HCT116 (cell line): ENCODE results near the gene LRRK1. TPM values are rescaled to one million over a fixed set of nuclear protein-coding genes. Genes with fewer than 3 reads are reported as not detected.

Experiments
- ATAC-seq: fragments of 200-7000 bp; cut with Tn5 transposase; 2 replicates; pipeline ENCODE4 v1.9.1; 2020; ENCODE audit warnings: mild to moderate bottlenecking, moderate library complexity
- BruUV-seq: library from RNA; stranded (reverse); fragments of 400-500 nt; replicated peaks from 2 replicates; lab custom pipeline; 2021; lab: Mats Ljungman, UMichigan
- CTCF ChIA-PET: fragments of 300-600 bp; sonication (Branson Sonifier 250); formaldehyde crosslinking; loops from one replicate; lab custom pipeline; 2021; ENCODE audit warnings: antibody characterized with exemption; lab: Charles Lee
- POLR2A ChIA-PET: fragments of 300-600, 350-600 bp; sonication (Branson Sonifier 250); formaldehyde crosslinking; loops from one replicate; lab custom pipeline; 2021; ENCODE audit warnings: antibody characterized with exemption; lab: Charles Lee
- RAD21 ChIA-PET, 2 experiments: fragments of 300-600 bp; sonication (Branson Sonifier 250); formaldehyde crosslinking; loops; one replicate each; lab custom pipeline; 2023; ENCODE audit warnings: low total read pairs in 2 of 2; ENCODE audit not compliant: uncharacterized antibody in 2 of 2, unreplicated experiment in 2 of 2, low non-redundant PET in 1 of 2; lab: Charles Lee
- DNase-seq: peaks from one replicate; pipeline ENCODE4 v3.0.0-alpha.2; 2010; ENCODE audit warnings: low read depth, low spot score
- H2AFZ ChIP-seq: fragments of 200-600 bp; shearing (Covaris generic), sonication (generic); 2 replicates; pipeline ENCODE4 v1.6.1; 2017; ENCODE audit warnings: low read depth, mixed run types, mixed read lengths, antibody characterized with exemption, low read length; ENCODE audit not compliant: poor library complexity, severe bottlenecking
- H3K27ac ChIP-seq: 2 replicates; pipeline ENCODE4 v1.5.1; 2012; ENCODE audit warnings: low read depth, low read length
- H3K27me3 ChIP-seq: fragments of 200-600 bp; sonication (generic); 2 replicates; pipeline ENCODE4 v1.6.1; 2016; ENCODE audit warnings: mixed run types, low read length, mixed read lengths; ENCODE audit not compliant: insufficient read depth
- H3K36me3 ChIP-seq, 2 experiments: fragments of 200-500 bp in 1 of 2; fragments of 200-600 bp in 1 of 2; sonication (Bioruptor generic) in 1 of 2; sonication (generic) in 1 of 2; 2 replicates each; pipeline versions ENCODE4 v1.5.1 to v1.6.1; 2014 to 2016; ENCODE audit warnings: low read length in 2 of 2, inconsistent platforms in 1 of 2, mixed read lengths in 1 of 2, mixed run types in 1 of 2; ENCODE audit not compliant: insufficient read depth in 2 of 2, control insufficient read depth in 1 of 2
- H3K4me1 ChIP-seq, 2 experiments: fragments of 200-600 bp in 1 of 2; sonication (generic) in 1 of 2; 2 replicates each; pipeline versions ENCODE4 v1.5.1 to v1.6.1; 2012 to 2017; ENCODE audit warnings: low read length in 2 of 2, inconsistent platforms in 1 of 2, mild to moderate bottlenecking in 1 of 2, mixed read lengths in 1 of 2, mixed run types in 1 of 2, moderate library complexity in 1 of 2; ENCODE audit not compliant: insufficient read depth in 2 of 2, control insufficient read depth in 1 of 2
- H3K4me2 ChIP-seq: fragments of 200-600 bp; sonication (generic); 2 replicates; pipeline ENCODE4 v1.6.1; 2017; ENCODE audit warnings: mixed run types, low read length, mixed read lengths
- H3K4me3 ChIP-seq, 2 experiments: fragments of 200-600 bp in 1 of 2; sonication (generic) in 1 of 2; replicated peaks in 1 of 2; 2 replicates each; pipeline ENCODE4 v1.5.1; 2011 to 2016; ENCODE audit warnings: low read length in 2 of 2, control low read depth in 1 of 2, low read depth in 1 of 2, mild to moderate bottlenecking in 1 of 2, mixed read lengths in 1 of 2, mixed run types in 1 of 2
- H3K79me2 ChIP-seq: fragments of 200-600 bp; sonication (generic); 2 replicates; pipeline ENCODE4 v1.6.1; 2017; ENCODE audit warnings: mild to moderate bottlenecking, mixed run types, low read length, moderate library complexity, mixed read lengths; ENCODE audit not compliant: insufficient read depth
- H3K9ac ChIP-seq: fragments of 200-600 bp; sonication (generic); 2 replicates; pipeline ENCODE4 v1.6.1; 2016; ENCODE audit warnings: low read length, mixed read lengths
- H3K9me2 ChIP-seq: fragments of 200-600 bp; sonication (generic), shearing (Covaris generic); 2 replicates; pipeline ENCODE4 v1.6.1; 2017; ENCODE audit warnings: mixed run types, mild to moderate bottlenecking, moderate library complexity; ENCODE audit not compliant: insufficient read depth
- H3K9me3 ChIP-seq, 2 experiments: fragments of 200-500 bp in 1 of 2; fragments of 200-600 bp in 1 of 2; sonication (Bioruptor generic) in 1 of 2; sonication (generic) in 1 of 2; 2 replicates each; pipeline ENCODE4 v1.6.1; 2014 to 2017; ENCODE audit warnings: low read length in 2 of 2, mixed read lengths in 2 of 2, inconsistent platforms in 1 of 2, low read depth in 1 of 2, mild to moderate bottlenecking in 1 of 2, mixed run types in 1 of 2, moderate library complexity in 1 of 2; ENCODE audit not compliant: control insufficient read depth in 1 of 2, insufficient read depth in 1 of 2
- H4K20me1 ChIP-seq: fragments of 200-600 bp; sonication (generic), shearing (Covaris generic); 2 replicates; pipeline ENCODE4 v1.6.1; 2017; ENCODE audit warnings: mixed run types, mild to moderate bottlenecking, moderate library complexity; ENCODE audit not compliant: insufficient read depth
- CBX3 ChIP-seq: IDR thresholded peaks from 2 replicates; pipeline ENCODE4 v1.6.1; 2012; ENCODE audit warnings: low read depth
- CEBPB ChIP-seq: IDR thresholded peaks from 2 replicates; pipeline ENCODE4 v1.6.1; 2012; ENCODE audit warnings: low read depth
- CTCF ChIP-seq, 3 experiments: fragments of 200-600 bp in 1 of 3; sonication (generic) in 1 of 3; IDR thresholded peaks in 2 of 3; conservative IDR thresholded peaks in 1 of 3; 2 replicates each; pipeline ENCODE4 v1.5.1; 2012 to 2017; ENCODE audit warnings: low read depth in 2 of 3, low read length in 2 of 3, antibody characterized with exemption in 1 of 3, borderline replicate concordance in 1 of 3, control low read depth in 1 of 3, mild to moderate bottlenecking in 1 of 3, mixed read lengths in 1 of 3, mixed run types in 1 of 3, moderate library complexity in 1 of 3; ENCODE audit not compliant: insufficient read depth in 1 of 3
- EGR1 ChIP-seq: IDR thresholded peaks from 2 replicates; pipeline ENCODE4 v1.6.1; 2012; ENCODE audit warnings: low read depth
- ELF1 ChIP-seq: IDR thresholded peaks from 2 replicates; pipeline ENCODE4 v1.6.1; 2012; ENCODE audit warnings: low read depth, borderline replicate concordance
- EZH2phosphoT487 ChIP-seq: fragments of 200-600 bp; IDR thresholded peaks from 2 replicates; pipeline ENCODE4 v1.6.1; 2018; ENCODE audit warnings: antibody characterized with exemption, borderline replicate concordance
- FOSL1 ChIP-seq: IDR thresholded peaks from 2 replicates; pipeline ENCODE4 v1.6.1; 2012; ENCODE audit warnings: low read depth
- POLR2AphosphoS5 ChIP-seq: IDR thresholded peaks from 2 replicates; pipeline ENCODE4 v1.6.1; 2011; ENCODE audit warnings: mild to moderate bottlenecking, low read depth, low read length, moderate library complexity
- RAD21 ChIP-seq: IDR thresholded peaks from 2 replicates; pipeline ENCODE4 v1.6.1; 2012; ENCODE audit warnings: low read depth, mild to moderate bottlenecking
- SP1 ChIP-seq: IDR thresholded peaks from 2 replicates; pipeline ENCODE4 v1.6.1; 2012; ENCODE audit warnings: low read depth
- SRF ChIP-seq: IDR thresholded peaks from 2 replicates; pipeline ENCODE4 v1.6.1; 2012; ENCODE audit warnings: low read depth
- TCF7L2 ChIP-seq: IDR thresholded peaks from 2 replicates; pipeline ENCODE4 v1.7.0; 2011; ENCODE audit warnings: borderline replicate concordance, inconsistent platforms; ENCODE audit not compliant: insufficient read depth, insufficient read length; ENCODE audit errors: extremely low read depth
- YY1 ChIP-seq: IDR thresholded peaks from 2 replicates; pipeline ENCODE4 v1.6.1; 2011; ENCODE audit warnings: low read length, low read depth, moderate library complexity, mild to moderate bottlenecking; ENCODE audit not compliant: insufficient replicate concordance; ENCODE audit errors: extremely low read depth
- ZBTB33 ChIP-seq: IDR thresholded peaks from 2 replicates; pipeline ENCODE4 v1.6.1; 2011; ENCODE audit warnings: mild to moderate bottlenecking, low read length, moderate library complexity; ENCODE audit not compliant: insufficient replicate concordance; ENCODE audit errors: extremely low read depth
- ZNF274 ChIP-seq: fragments of 200-500 bp; sonication (Bioruptor generic); IDR thresholded peaks from 2 replicates; pipeline ENCODE4 v1.6.1; 2014; ENCODE audit warnings: mild to moderate bottlenecking, low read depth, low read length, inconsistent platforms
- intact Hi-C: fragments of 100-400 bp; cut with micrococcal nuclease; formaldehyde crosslinking; loops from 2 replicates; pipeline ENCODE4 v1.10.0; 2022
- total RNA-seq: library from RNA; stranded (reverse); gene quantifications from one replicate; pipeline ENCODE4 v1.2.1, GENCODE V29; 2021; ENCODE audit not compliant: unreplicated experiment
- TF ChIP-seq, protein P1 (sequence below): IDR thresholded peaks from 2 replicates; pipeline ENCODE4 v1.6.1; 2012
- TF ChIP-seq, protein P2 (sequence below): IDR thresholded peaks from 2 replicates; pipeline ENCODE4 v1.6.1; 2012

Gene LRRK1
- total RNA-seq, 1 experiment from 2014 or later: 21.6 TPM

DNA sequence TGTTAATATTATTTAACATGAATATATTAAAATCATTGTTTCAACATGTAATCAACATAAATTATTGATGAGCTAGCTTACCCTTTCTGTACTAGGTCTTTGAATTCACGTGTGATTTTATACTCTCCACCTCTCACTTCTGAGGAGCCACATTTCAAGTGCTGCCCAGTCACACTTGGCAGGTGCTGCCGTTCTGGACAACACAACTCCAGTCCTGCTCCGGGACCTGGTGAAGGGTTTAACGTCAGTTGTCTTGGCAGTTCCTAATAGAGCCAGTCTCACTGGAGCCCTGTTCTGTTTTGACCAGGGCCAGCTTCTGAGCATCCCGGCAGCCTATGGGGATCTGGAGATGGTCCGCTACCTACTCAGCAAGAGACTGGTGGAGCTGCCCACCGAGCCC, 64.1 kb downstream of the LRRK1 start (continued):
- TF ChIP-seq ZBTB33 (no peak), SP1 (no peak), ELF1 (no peak), EZH2phosphoT487 (no peak), EGR1 (no peak)
- TF ChIP-seq, protein P1, sequence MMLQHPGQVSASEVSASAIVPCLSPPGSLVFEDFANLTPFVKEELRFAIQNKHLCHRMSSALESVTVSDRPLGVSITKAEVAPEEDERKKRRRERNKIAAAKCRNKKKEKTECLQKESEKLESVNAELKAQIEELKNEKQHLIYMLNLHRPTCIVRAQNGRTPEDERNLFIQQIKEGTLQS: no peak

DNA sequence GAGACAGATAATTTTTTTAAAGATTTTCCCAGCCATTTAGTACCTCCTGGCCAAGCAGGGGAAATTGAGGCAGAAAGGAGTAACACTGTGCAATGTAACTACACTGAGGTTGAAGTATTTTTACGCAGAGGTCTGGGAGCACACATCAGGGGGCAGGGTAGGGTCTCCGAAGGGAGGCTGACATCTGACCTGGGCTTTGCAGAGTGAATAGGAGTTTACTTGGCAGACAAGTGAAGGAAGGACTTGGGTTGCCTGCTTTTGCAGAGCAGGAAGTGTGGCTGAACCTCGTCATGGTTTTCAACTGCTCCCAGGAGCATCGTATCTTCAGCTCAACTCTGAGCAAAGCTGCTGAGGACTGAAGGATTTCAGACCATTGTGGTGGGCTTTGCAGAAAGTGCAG, 66.2 kb downstream of the LRRK1 start:
- POLR2A ChIA-PET: no interaction called here

More for the DNA sequence above, 66.2 kb downstream of the LRRK1 start:
- Histone ChIP-seq H3K36me3 (0 out of 4 replicates have a peak, but pooled peaks cover 0 to 5% of the 10 kb centered on the region in 2 experiments), H3K4me1 (no peaks in the 10 kb centered on the region), H3K79me2 (no peaks in the 10 kb centered on the region), H3K9me3 (no peaks in the 10 kb centered on the region), H2AFZ (no peak overlapping the region), H3K9me2 (no peaks in the 10 kb centered on the region), H4K20me1 (no peaks in the 10 kb centered on the region), H3K4me2 (no peak overlapping the region), H3K27me3 (no peaks in the 10 kb centered on the region), H3K27ac (no peak overlapping the region), H3K9ac (no peak overlapping the region), H3K4me3 (no peak overlapping the region)
- no TSS peak for BruUV-seq
- TF ChIP-seq POLR2AphosphoS5 (no peak), SP1 (no peak), CEBPB (no peak), EZH2phosphoT487 (no peak), ZNF274 (no peak), CTCF (IDR thresholded peaks at IDR 0.05 in 2 of 3, conservative IDR thresholded peaks at IDR 0.05 in 1 of 3; ENCODE audit: borderline replicate concordance in 1 of 3, insufficient read depth in 1 of 3, low read depth in 2 of 3, low read length in 2 of 3) (no peak), ZBTB33 (no peak), SRF (no peak), TCF7L2 (no peak), YY1 (no peak), FOSL1 (no peak), RAD21 (no peak), ELF1 (no peak), CBX3 (no peak)
- TF ChIP-seq, protein P1: no peak
- TF ChIP-seq, protein P2, sequence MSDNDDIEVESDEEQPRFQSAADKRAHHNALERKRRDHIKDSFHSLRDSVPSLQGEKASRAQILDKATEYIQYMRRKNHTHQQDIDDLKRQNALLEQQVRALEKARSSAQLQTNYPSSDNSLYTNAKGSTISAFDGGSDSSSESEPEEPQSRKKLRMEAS: no peak
- ChIA-PET CTCF (no interaction called here), RAD21 (no interaction called here)
- intact Hi-C loops: no loop called here
- DNase-seq: no peak
- ATAC-seq: no peak
